Inflammatory macrophage (primary cell): Measurements from ENCODE around the gene ID1.

ENCODE experiments used
- DNase-seq, 2 donors: peaks; one replicate each; pipeline ENCODE4 v3.0.0-alpha.2; 2020 to 2022
- total RNA-seq, 18 experiments: gene quantifications; one replicate each; lab custom pipeline; 2026; ENCODE audit warnings: mixed read lengths in 6 of 18, inconsistent platforms in 2 of 18; lab: John Stamatoyannopoulos, UW

The ID1 gene
- total RNA-seq: 0 to 2.2 (median 0.43) reads per million in 18 experiments

- peak; percentile 91 to 93 for DNase-seq
Observed at GRCh38 chr20:31605031-31605901, at the start of gene ID1. TSS of gene ID1 (plus strand) at chr20:31605289. CDS start at chr20:31605388, 99 bp downstream.

- no peak for DNase-seq
Observed at GRCh38 chr20:31559704-31560093, 45.4 kb upstream of the ID1 start.

GRCh38 chr20:31560094-31560745, 44.9 kb upstream of the ID1 start:
- peak; percentile 90 for DNase-seq

- DNase-seq: peak; percentile 65 to 77
Observed at GRCh38 chr20:31560746-31561598, 44.1 kb upstream of the ID1 start.

GRCh38 chr20:31562241-31562640, 42.8 kb upstream of the ID1 start:
- no peak for DNase-seq

- DNase-seq: no peak
Observed at GRCh38 chr20:31564284-31564683, 40.8 kb upstream of the ID1 start.

GRCh38 chr20:31565699-31566318, 39.3 kb upstream of the ID1 start:
- DNase-seq: no peak

- no peak for DNase-seq
Observed at GRCh38 chr20:31566319-31566657, 38.8 kb upstream of the ID1 start.

- DNase-seq: no peak
Observed at GRCh38 chr20:31566658-31567379, 38.3 kb upstream of the ID1 start.

GRCh38 chr20:31567380-31567720, 37.7 kb upstream of the ID1 start:
- DNase-seq: no peak

- no peak for DNase-seq
Observed at GRCh38 chr20:31568041-31568731, 36.9 kb upstream of the ID1 start.

- no peak for DNase-seq
Observed at GRCh38 chr20:31568773-31569162, 36.3 kb upstream of the ID1 start.

- peak in 1 of 2 donors; percentile 32 for DNase-seq
Observed at GRCh38 chr20:31569163-31570020, 35.7 kb upstream of the ID1 start.

- DNase-seq: peak; percentile 24 to 57
Observed at GRCh38 chr20:31570021-31570463, 35.0 kb upstream of the ID1 start.

GRCh38 chr20:31570735-31571617, 34.1 kb upstream of the ID1 start:
- no peak for DNase-seq

- no peak for DNase-seq
Observed at GRCh38 chr20:31572042-31572700, 32.9 kb upstream of the ID1 start.

- peak; percentile 93 to 96 for DNase-seq
Observed at GRCh38 chr20:31572701-31573554, 32.2 kb upstream of the ID1 start.
